Subcutaneous adipose tissue (tissue), 4 donors: ENCODE data around the gene NT5C2. TPM values are rescaled to one million over a fixed set of nuclear protein-coding genes. Genes with fewer than 3 reads are reported as not detected.

Experiments used
- CTCF ChIP-seq: fragments of 450-650 bp; IDR thresholded peaks from one replicate; pipeline ENCODE4 v1.5.1; 2016; ENCODE audit warnings: low read depth, mild to moderate bottlenecking, control low read depth, antibody characterized with exemption, moderate library complexity
- total RNA-seq, 4 donors: library from RNA; depleted of rRNA; stranded (reverse); fragments of >200 nt; gene quantifications; one replicate each; pipeline ENCODE4 v1.1.0, GENCODE V29; 2016

Gene NT5C2
- total RNA-seq, 4 donors from 2014 or later, result 62.1 to 262 (median 71.4) TPM

- TF ChIP-seq CTCF, result no peak
Observed at GRCh38 chr10:103203466-103203865, 10.4 kb upstream of the NT5C2 start.

- no peak for TF ChIP-seq CTCF
Observed at GRCh38 chr10:103202319-103202718, 9.2 kb upstream of the NT5C2 start.

- TF ChIP-seq CTCF, result no peak
Observed at GRCh38 chr10:103199488-103199887, 6.4 kb upstream of the NT5C2 start.

- no peak for TF ChIP-seq CTCF
Observed at GRCh38 chr10:103198648-103199047, 5.6 kb upstream of the NT5C2 start.

- no peak for TF ChIP-seq CTCF
Observed at GRCh38 chr10:103197903-103198302, 4.8 kb upstream of the NT5C2 start.

GRCh38 chr10:103197174-103197573 lies 4.1 kb upstream of the NT5C2 start:
- no peak for TF ChIP-seq CTCF

GRCh38 chr10:103196516-103196915 lies 3.4 kb upstream of the NT5C2 start:
- no peak for TF ChIP-seq CTCF
